SU-DHL-6 (cell line): ENCODE data around the gene ZBTB42.

Source experiments
- H2AFZ ChIP-seq: fragments of 200-600 bp; sonication (generic); 2 replicates; pipeline ENCODE4 v1.6.1; 2014; ENCODE audit warnings: low read depth, mild to moderate bottlenecking, moderate library complexity, mixed read lengths, antibody characterized with exemption, low read length; ENCODE audit not compliant: severe bottlenecking
- H3F3A ChIP-seq: fragments of 200-600 bp; shearing (Covaris generic); 2 replicates; pipeline ENCODE4 v1.6.0; 2016; ENCODE audit warnings: antibody characterized with exemption, mild to moderate bottlenecking; ENCODE audit not compliant: insufficient read depth
- H3K27ac ChIP-seq: fragments of 200-600 bp; sonication (generic); 2 replicates; pipeline ENCODE4 v1.5.1; 2016; ENCODE audit warnings: low read depth, mild to moderate bottlenecking, low read length, moderate library complexity, mixed read lengths
- H3K27me3 ChIP-seq: fragments of 200-600 bp; sonication (generic), shearing (Covaris generic); 2 replicates; pipeline ENCODE4 v1.6.0; 2014; ENCODE audit warnings: mild to moderate bottlenecking, low read length
- H3K36me3 ChIP-seq: fragments of 200-600 bp; sonication (generic); 2 replicates; pipeline ENCODE4 v1.6.1; 2014; ENCODE audit warnings: mild to moderate bottlenecking, low read length, mixed read lengths
- H3K4me2 ChIP-seq: fragments of 300-600, 200-600 bp; shearing (Covaris generic), sonication (generic); 2 replicates; pipeline ENCODE4 v1.6.0; 2014; ENCODE audit warnings: low read length, low read depth, mild to moderate bottlenecking; ENCODE audit not compliant: poor library complexity, severe bottlenecking
- H3K4me3 ChIP-seq: fragments of 200-600 bp; sonication (generic); 2 replicates; pipeline ENCODE4 v1.5.1; 2014; ENCODE audit warnings: antibody characterized with exemption, low read length, mild to moderate bottlenecking, mixed read lengths; ENCODE audit not compliant: insufficient read depth, poor library complexity, severe bottlenecking
- H3K79me2 ChIP-seq: fragments of 200-600 bp; sonication (generic); 2 replicates; pipeline ENCODE4 v1.6.1; 2014; ENCODE audit warnings: mild to moderate bottlenecking, low read length, moderate library complexity; ENCODE audit not compliant: insufficient read depth
- H3K9ac ChIP-seq: fragments of 200-600 bp; sonication (generic); 2 replicates; pipeline ENCODE4 v1.7.0; 2014; ENCODE audit warnings: mild to moderate bottlenecking, low read length
- H3K9me2 ChIP-seq: fragments of 200-600 bp; sonication (generic); replicated peaks from 2 replicates; pipeline ENCODE4 v1.6.1; 2014; ENCODE audit warnings: low read length; ENCODE audit not compliant: insufficient read depth
- H3K9me3 ChIP-seq: fragments of 200-600 bp; sonication (generic); 2 replicates; pipeline ENCODE4 v1.6.1; 2014; ENCODE audit warnings: low read length, mixed read lengths; ENCODE audit not compliant: insufficient read depth
- H4K20me1 ChIP-seq: fragments of 200-600 bp; sonication (generic); 2 replicates; pipeline ENCODE4 v1.6.1; 2014; ENCODE audit warnings: low read depth, mild to moderate bottlenecking, antibody characterized with exemption, low read length, moderate library complexity, mixed read lengths
- CTCF ChIP-seq: fragments of 200-600 bp; sonication (generic); IDR thresholded peaks from one replicate; pipeline ENCODE4 v1.5.1; 2017; ENCODE audit warnings: antibody characterized with exemption, mild to moderate bottlenecking, low read length, moderate library complexity; ENCODE audit not compliant: insufficient read depth, poor library complexity, severe bottlenecking
- EZH2phosphoT487 ChIP-seq: fragments of 200-600 bp; sonication (generic), shearing (Covaris generic); conservative IDR thresholded peaks from 2 replicates; pipeline ENCODE4 v1.6.1; 2018; ENCODE audit warnings: mild to moderate bottlenecking, antibody characterized with exemption, low read length, moderate library complexity, mixed read lengths

Gene ZBTB42

DNA sequence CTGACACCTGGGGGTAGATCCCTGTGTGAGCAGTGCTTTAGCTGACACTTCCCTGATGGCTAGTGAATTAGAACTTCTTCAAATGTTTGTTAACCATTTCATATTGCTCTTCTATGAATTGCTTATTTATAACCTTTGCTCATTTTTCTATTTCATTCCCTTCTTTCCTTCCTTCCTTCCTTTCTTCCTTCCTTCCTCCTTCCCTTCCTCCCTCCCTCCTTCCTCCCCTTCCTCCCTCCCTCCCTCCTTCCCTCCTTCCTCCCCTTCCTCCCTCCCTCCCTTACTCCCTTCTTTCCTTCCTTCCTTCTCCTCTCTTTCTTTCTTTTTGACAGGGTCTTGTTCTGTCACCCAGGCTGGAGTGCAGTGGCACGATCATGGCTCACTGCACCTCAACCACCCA lies 40.8 kb downstream of the ZBTB42 start:
- Histone ChIP-seq H3K79me2 (no peaks in the 10 kb centered on the region), H3K4me2 (no peak overlapping the region), H2AFZ (no peak overlapping the region), H3K4me3 (no peak overlapping the region), H4K20me1 (no peaks in the 10 kb centered on the region), H3F3A (no peaks in the 10 kb centered on the region), H3K27ac (no peak overlapping the region), H3K9me2 (no peaks in the 10 kb centered on the region), H3K9me3 (no peaks in the 10 kb centered on the region), H3K36me3 (no peaks in the 10 kb centered on the region), H3K27me3 (no peaks in the 10 kb centered on the region), H3K9ac (no peak overlapping the region)
- no peak for TF ChIP-seq CTCF
- TF ChIP-seq EZH2phosphoT487, result no peak

GRCh38 chr14:104843006-104843405 lies 42.1 kb downstream of the ZBTB42 start:
- H3K27ac ChIP-seq, result no peak overlapping the region
- H3K79me2 ChIP-seq, result no peaks in the 10 kb centered on the region
- H3K4me2 ChIP-seq, result no peak overlapping the region
- H3K9ac ChIP-seq, result no peak overlapping the region
- H3F3A ChIP-seq, result no peaks in the 10 kb centered on the region
- H3K4me3 ChIP-seq, result no peak overlapping the region
- no peaks in the 10 kb centered on the region for H3K36me3 ChIP-seq
- no peaks in the 10 kb centered on the region for H3K27me3 ChIP-seq
- no peaks in the 10 kb centered on the region for H4K20me1 ChIP-seq
- no peak overlapping the region for H2AFZ ChIP-seq
- no peaks in the 10 kb centered on the region for H3K9me2 ChIP-seq
- TF ChIP-seq EZH2phosphoT487, result no peak
- no peaks in the 10 kb centered on the region for H3K9me3 ChIP-seq

GRCh38 chr14:104843442-104844305 lies 42.8 kb downstream of the ZBTB42 start:
- no peak overlapping the region for H2AFZ ChIP-seq

More at GRCh38 chr14:104843442-104844305, 42.8 kb downstream of the ZBTB42 start:
- H3K27ac ChIP-seq, result no peak overlapping the region
- no peaks in the 10 kb centered on the region for H3K9me3 ChIP-seq
- no peaks in the 10 kb centered on the region for H3F3A ChIP-seq
- no peaks in the 10 kb centered on the region for H3K9me2 ChIP-seq
- H3K36me3 ChIP-seq, result no peaks in the 10 kb centered on the region
- H3K4me2 ChIP-seq, result no peak overlapping the region
- no peak for TF ChIP-seq EZH2phosphoT487
- no peak for TF ChIP-seq CTCF
- H3K27me3 ChIP-seq, result no peaks in the 10 kb centered on the region
- H4K20me1 ChIP-seq, result no peaks in the 10 kb centered on the region
- no peaks in the 10 kb centered on the region for H3K79me2 ChIP-seq
- H3K4me3 ChIP-seq, result no peak overlapping the region
- no peak overlapping the region for H3K9ac ChIP-seq
